K562 (cell line): ENCODE measurements around the gene LRRC3. TPM values are rescaled to one million over a fixed set of nuclear protein-coding genes. Genes with fewer than 3 reads are reported as not detected.

Source experiments
- ATAC-seq: fragments of 200-7000 bp; cut with Tn5 transposase; 3 replicates; pipeline ENCODE4 v1.9.1; 2020; ENCODE audit warnings: moderate library complexity
- BruUV-seq: library from RNA; stranded (reverse); fragments of 400-500 nt; replicated peaks from 2 replicates; lab custom pipeline; 2021; lab: Mats Ljungman, UMichigan
- CTCF ChIA-PET: fragments of 300-600 bp; formaldehyde crosslinking; extraction: SDS; loops from one replicate; lab custom pipeline; 2021; ENCODE audit warnings: low intra/inter-chr PET ratio; lab: Yijun Ruan, JAX
- POLR2A ChIA-PET: fragments of 300-600, 350-650 bp; sonication (Branson Sonifier 250); formaldehyde crosslinking; extraction: SDS; loops from one replicate; lab custom pipeline; 2021; ENCODE audit warnings: antibody characterized with exemption, inconsistent platforms; lab: Yijun Ruan, JAX
- DNase-seq, 4 experiments: peaks; one replicate each; pipeline versions ENCODE4 v3.0.0 to v3.0.0-alpha.2; 2011 to 2018; ENCODE audit warnings: low spot score in 3 of 4, mixed read lengths in 3 of 4; ENCODE audit errors: extremely low read depth in 1 of 4
- FAIRE-seq: peaks from 2 replicates; lab custom pipeline; 2011; peaks lifted over from hg19 to GRCh38; lab: Jason Lieb, UNC
- H2AFZ ChIP-seq: 2 replicates; pipeline ENCODE4 v1.6.0; 2011; ENCODE audit warnings: low read depth, low read length, control low read depth, inconsistent platforms
- H3K27ac ChIP-seq: fragments of 200-600 bp; 3 replicates; pipeline ENCODE4 v1.8.0; 2011; ENCODE audit warnings: low read depth, mild to moderate bottlenecking, control low read depth, inconsistent platforms, low read length, moderate library complexity, mixed read lengths; ENCODE audit errors: extremely low read depth
- H3K27me3 ChIP-seq, 2 experiments: fragments of 300-600 bp in 1 of 2; 2 replicates in 1 of 2; 3 replicates in 1 of 2; pipeline versions ENCODE4 v1.6.0 to v1.8.0; 2011; ENCODE audit warnings: inconsistent platforms in 2 of 2, low read length in 2 of 2, mild to moderate bottlenecking in 1 of 2, mixed read lengths in 1 of 2, moderate library complexity in 1 of 2; ENCODE audit not compliant: control insufficient read depth in 2 of 2, insufficient read depth in 2 of 2
- H3K36me3 ChIP-seq: fragments of 300-600 bp; 3 replicates; pipeline ENCODE4 v1.8.0; 2011; ENCODE audit warnings: mild to moderate bottlenecking, low read length, inconsistent platforms; ENCODE audit not compliant: control insufficient read depth, insufficient read depth
- H3K4me1 ChIP-seq, 2 experiments: fragments of 200-600 bp in 1 of 2; replicated peaks in 1 of 2; 2 replicates in 1 of 2; 3 replicates in 1 of 2; pipeline versions ENCODE4 v1.5.1 to v1.8.0; 2011; ENCODE audit warnings: inconsistent platforms in 2 of 2, low read length in 2 of 2, mild to moderate bottlenecking in 1 of 2, mixed read lengths in 1 of 2, moderate library complexity in 1 of 2; ENCODE audit not compliant: control insufficient read depth in 2 of 2, insufficient read depth in 2 of 2
- H3K4me2 ChIP-seq: 2 replicates; pipeline ENCODE4 v1.6.1; 2011; ENCODE audit warnings: low read length, control low read depth, inconsistent platforms, mixed read lengths; ENCODE audit not compliant: insufficient read depth
- H3K4me3 ChIP-seq: fragments of 200-600 bp; sonication (generic), shearing (Covaris generic); 2 replicates; pipeline ENCODE4 v1.5.1; 2016; ENCODE audit warnings: control low read depth, inconsistent platforms
- H3K79me2 ChIP-seq: fragments of 200-600 bp; 3 replicates; pipeline ENCODE4 v1.8.0; 2011; ENCODE audit warnings: low read length, inconsistent platforms; ENCODE audit not compliant: control insufficient read depth, insufficient read depth
- H3K9ac ChIP-seq, 2 experiments: 2 replicates each; pipeline versions ENCODE4 v1.6.0 to v1.6.1; 2011; ENCODE audit warnings: low read depth in 2 of 2, low read length in 2 of 2, control low read depth in 1 of 2, inconsistent platforms in 1 of 2, mild to moderate bottlenecking in 1 of 2, mixed read lengths in 1 of 2; ENCODE audit not compliant: insufficient read depth in 1 of 2
- H3K9me1 ChIP-seq: one replicate; pipeline ENCODE4 v1.6.0; 2011; ENCODE audit warnings: inconsistent platforms, mild to moderate bottlenecking, low read length, moderate library complexity; ENCODE audit not compliant: control insufficient read depth, insufficient read depth
- H3K9me3 ChIP-seq: replicated peaks from 2 replicates; pipeline ENCODE4 v1.5.1; 2011; ENCODE audit warnings: low read depth, low read length, inconsistent platforms; ENCODE audit not compliant: control insufficient read depth, insufficient read depth
- H4K20me1 ChIP-seq: replicated peaks from 2 replicates; pipeline ENCODE4 v1.6.1; 2011; ENCODE audit warnings: low read length, inconsistent platforms, mixed read lengths; ENCODE audit not compliant: control insufficient read depth, insufficient read depth
- BRCA1 ChIP-seq, 2 experiments: fragments of 450-650 bp in 1 of 2; sonication (generic) in 1 of 2; formaldehyde crosslinking in 1 of 2; IDR thresholded peaks; 2 replicates each; pipeline versions ENCODE4 v1.5.0 to v1.6.1; 2017 to 2020; ENCODE audit warnings: mild to moderate bottlenecking in 1 of 2, missing genetic modification reagents in 1 of 2
- FUS ChIP-seq: fragments of 200-400 bp; formaldehyde crosslinking; optimal IDR thresholded peaks from 2 replicates; pipeline ENCODE3; 2017; ENCODE audit warnings: low read depth, low read length
- MBD2 ChIP-seq: sonication (generic); IDR thresholded peaks from 2 replicates; pipeline ENCODE4 v1.6.1; 2016; ENCODE audit warnings: low read depth, borderline replicate concordance
- NCOA2 ChIP-seq, 2 experiments: fragments of 450-650 bp; IDR thresholded peaks; 2 replicates each; pipeline ENCODE4 v1.6.1; 2018; ENCODE audit warnings: mild to moderate bottlenecking in 2 of 2, moderate library complexity in 1 of 2; ENCODE audit not compliant: partially characterized antibody in 2 of 2
- SMAD3 ChIP-seq: fragments of 450-650 bp; formaldehyde crosslinking; conservative IDR thresholded peaks from 2 replicates; pipeline ENCODE4 v1.4.0; 2020; ENCODE audit warnings: mild to moderate bottlenecking
- ZNF408 ChIP-seq: fragments of 250-450 bp; sonication (Bioruptor Pico); IDR thresholded peaks from 2 replicates; pipeline ENCODE4 v1.4.0; 2020; ENCODE audit warnings: low read depth, mild to moderate bottlenecking, moderate library complexity
- ZNF668 ChIP-seq: fragments of 250-450 bp; sonication (Bioruptor Pico); IDR thresholded peaks from 2 replicates; pipeline ENCODE4 v1.8.0; 2022; ENCODE audit warnings: mild to moderate bottlenecking, inconsistent platforms
- WGBS: fragments of 100-300 bp; shearing (Covaris generic); methylation state at CpG from one replicate; pipeline ENCODE4 v1.1.6; 2016; ENCODE audit warnings: low coverage, mixed read lengths; ENCODE audit not compliant: insufficient coverage; ENCODE audit errors: missing lambda C conversion rate; 5-methylcytosine and 5-hydroxymethylcytosine counted together
- in situ Hi-C: fragments of 300-500 bp; cut with MboI; formaldehyde crosslinking; loops from 4 replicates; pipeline ENCODE4 v1.15.0; 2018; ENCODE audit warnings: inconsistent platforms, mixed read lengths
- intact Hi-C: fragments of 100-400 bp; cut with micrococcal nuclease; formaldehyde crosslinking; loops from 2 replicates; pipeline ENCODE4 v1.14.2; 2022
- polyA plus RNA-seq, 8 experiments: library from polyadenylated mRNA; depleted of rRNA in 4 of 8; stranded (reverse) in 5 of 8; unstranded in 3 of 8; fragments of >200 nt; fragmentation: Nextera tagmentation in 2 of 8; fragmentation: Illumina TruSeq in 1 of 8; extraction: Ambion mirVana in 2 of 8; extraction: Trizol in 1 of 8; gene quantifications; 2 replicates each; pipeline versions ENCODE4 v1.2.1 to v1.2.3, GENCODE V29; 2011 to 2014; ENCODE audit warnings: inconsistent platforms in 1 of 8, missing spikeins in 1 of 8
- total RNA-seq, 7 experiments: library from RNA; depleted of rRNA in 6 of 7; stranded (reverse); fragments of >200 nt in 6 of 7; fragmentation: Illumina TruSeq in 2 of 7; extraction: Trizol in 2 of 7; gene quantifications; 2 replicates each; pipeline versions ENCODE4 v1.2.1 to v1.2.3, GENCODE V29; 2011 to 2021; ENCODE audit warnings: low replicate concordance in 1 of 7
- TF ChIP-seq, protein P1 (sequence below): fragments of 450-650 bp; formaldehyde crosslinking; IDR thresholded peaks from 2 replicates; pipeline ENCODE4 v1.4.0; 2020; ENCODE audit warnings: mild to moderate bottlenecking
- TF ChIP-seq, protein P2 (sequence below): sonication (generic); formaldehyde crosslinking; IDR thresholded peaks from 2 replicates; pipeline ENCODE4 v1.8.0; 2022; ENCODE audit warnings: missing genetic modification reagents, mild to moderate bottlenecking, borderline replicate concordance

LRRC3 gene
- total and polyA plus RNA-seq, 9 of the 15 experiments (the other 6 are each of a cell fraction or from before 2014, with no cell fraction given), result 0.04 TPM; not detected in 7

DNA sequence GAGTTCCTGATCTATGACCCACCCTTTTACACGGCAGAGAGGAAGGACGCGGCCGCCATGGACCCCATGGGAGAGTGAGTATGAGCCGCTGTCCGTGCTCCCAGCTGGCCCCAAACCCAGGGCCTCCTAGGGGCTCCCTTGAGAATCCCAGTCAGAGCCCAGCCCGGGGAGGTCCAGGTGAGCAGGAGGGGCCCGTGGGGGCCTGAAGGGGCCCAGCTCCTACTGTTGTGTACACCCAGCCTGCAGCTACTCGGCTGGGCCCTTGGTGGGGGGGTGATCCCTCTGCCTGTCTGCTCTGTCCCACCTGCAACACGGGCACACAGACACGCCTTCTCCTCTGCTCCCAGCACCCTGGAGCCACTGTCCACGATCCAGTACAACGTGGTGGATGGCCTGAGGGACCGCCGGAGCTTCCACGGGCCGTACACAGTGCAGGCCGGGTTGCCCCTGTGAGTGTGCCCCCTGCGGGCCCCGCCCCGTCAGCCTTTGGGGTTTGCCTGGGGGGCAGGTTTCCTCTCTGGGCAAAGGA is 28.6 kb upstream of the LRRC3 start:
- no peak overlapping the region for H3K27ac ChIP-seq
- FAIRE-seq, result no peak
- H4K20me1 ChIP-seq, result no peaks in the 10 kb centered on the region
- CTCF ChIA-PET, result no interaction called here
- POLR2A ChIA-PET, result no interaction called here
- DNase-seq, result no peak
- in situ Hi-C loops (no loop called here), intact Hi-C loops (no loop called here)
- TF ChIP-seq SMAD3 (no peak), FUS (no peak)
- H3K4me2 ChIP-seq, result no peak overlapping the region
- H3K27me3 ChIP-seq, result peaks cover 9 to 33% of the 10 kb centered on the region in 2 experiments; a peak in 3 of 5 replicates
- no peak for ATAC-seq
- no peak overlapping the region for H3K4me3 ChIP-seq
- WGBS, result 13% methylated on average over 21 of the region's 21 CpGs
- H3K9me1 ChIP-seq, result no peaks in the 10 kb centered on the region
- no peak overlapping the region for H3K9ac ChIP-seq
- no peaks in the 10 kb centered on the region; the same call in 1 of the 2 replicates for H3K9me3 ChIP-seq
- no peak overlapping the region for H2AFZ ChIP-seq
- H3K79me2 ChIP-seq, result no peaks in the 10 kb centered on the region
- peaks cover 0 to 43% of the 10 kb centered on the region in 2 experiments; a peak in 2 of 5 replicates for H3K4me1 ChIP-seq
- H3K36me3 ChIP-seq, result no peaks in the 10 kb centered on the region
- BruUV-seq, result no TSS peak

DNA sequence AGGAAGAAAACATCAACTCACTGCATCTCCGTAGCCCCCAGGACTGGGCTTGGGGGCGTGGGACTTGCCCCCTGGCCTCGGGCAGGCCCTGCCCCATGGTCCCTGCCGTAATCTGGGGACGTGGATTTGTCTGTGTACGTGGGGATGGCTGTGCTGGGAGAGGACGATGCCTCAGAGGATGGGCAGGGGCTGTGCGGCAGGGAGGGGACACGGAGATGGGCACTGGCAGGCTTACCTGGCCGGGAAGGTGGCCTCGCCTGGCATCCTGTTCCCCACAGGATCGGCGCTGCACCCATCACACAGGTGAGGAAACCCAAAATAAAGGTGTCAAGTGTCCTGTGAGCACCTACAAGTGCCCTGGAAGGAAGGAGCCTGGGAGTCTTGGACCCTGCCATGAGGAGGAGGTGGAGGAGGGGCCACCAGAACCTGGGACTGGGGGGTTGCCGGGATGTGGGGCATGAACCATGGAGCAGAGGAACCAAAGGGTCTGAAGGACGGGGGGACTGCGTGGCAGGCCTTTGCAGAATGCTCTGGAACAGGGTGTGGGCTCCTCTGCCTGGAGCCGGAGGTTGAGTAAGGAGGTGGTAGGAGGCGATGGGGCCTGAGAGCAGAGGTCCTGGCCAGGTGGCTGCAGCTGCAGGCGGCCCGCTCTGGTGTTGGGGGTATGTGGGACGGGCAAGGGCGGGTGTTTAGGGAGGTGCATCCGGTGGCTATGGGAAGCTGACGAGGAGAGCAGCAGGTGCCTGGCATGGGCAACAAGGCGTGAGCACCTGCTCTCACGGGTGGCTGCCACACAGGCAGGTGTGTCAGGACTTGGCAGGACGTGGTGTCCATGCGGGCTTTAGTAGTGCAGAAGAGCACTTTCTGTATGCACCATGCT is 27.8 kb upstream of the LRRC3 start:
- DNase-seq, result no peak
- intact Hi-C loops, result no loop called here
- POLR2A ChIA-PET, result interaction anchor here (1.6 kb wide), 1 partner anchor 10 kb away, joined by 9 read pairs; no protein-coding TSS in a partner anchor

More for the DNA sequence above, 27.8 kb upstream of the LRRC3 start:
- in situ Hi-C loops, result no loop called here
- Histone ChIP-seq H3K27me3 (peaks cover 5 to 32% of the 10 kb centered on the region in 2 experiments; a peak in 3 of 5 replicates), H4K20me1 (no peaks in the 10 kb centered on the region), H2AFZ (no peak overlapping the region), H3K4me3 (no peak overlapping the region), H3K9ac (no peak overlapping the region), H3K36me3 (no peaks in the 10 kb centered on the region), H3K27ac (no peak overlapping the region), H3K4me2 (no peak overlapping the region), H3K4me1 (peaks cover 0 to 43% of the 10 kb centered on the region in 2 experiments; a peak in 2 of 5 replicates), H3K9me3 (no peaks in the 10 kb centered on the region; the same call in 1 of the 2 replicates), H3K79me2 (no peaks in the 10 kb centered on the region), H3K9me1 (no peaks in the 10 kb centered on the region)
- WGBS, result 34% methylated on average over 26 of the region's 28 CpGs
- ATAC-seq, result no peak
- BruUV-seq, result no TSS peak
- TF ChIP-seq BRCA1 (IDR thresholded peaks at IDR 0.05) (no peak), BRCA1 (CRISPR knock-in tag; IDR thresholded peaks at IDR 0.05) (no peak), ZNF408 (CRISPR knock-in tag) (no peak), ZNF668 (CRISPR knock-in tag) (no peak), NCOA2 (IDR thresholded peaks at IDR 0.05; ENCODE audit: partially characterized antibody in 2 of 2) (no peak), MBD2 (no peak)
- TF ChIP-seq, protein P1, sequence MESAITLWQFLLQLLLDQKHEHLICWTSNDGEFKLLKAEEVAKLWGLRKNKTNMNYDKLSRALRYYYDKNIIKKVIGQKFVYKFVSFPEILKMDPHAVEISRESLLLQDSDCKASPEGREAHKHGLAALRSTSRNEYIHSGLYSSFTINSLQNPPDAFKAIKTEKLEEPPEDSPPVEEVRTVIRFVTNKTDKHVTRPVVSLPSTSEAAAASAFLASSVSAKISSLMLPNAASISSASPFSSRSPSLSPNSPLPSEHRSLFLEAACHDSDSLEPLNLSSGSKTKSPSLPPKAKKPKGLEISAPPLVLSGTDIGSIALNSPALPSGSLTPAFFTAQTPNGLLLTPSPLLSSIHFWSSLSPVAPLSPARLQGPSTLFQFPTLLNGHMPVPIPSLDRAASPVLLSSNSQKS (CRISPR knock-in tag), result no peak
- TF ChIP-seq, protein P2, sequence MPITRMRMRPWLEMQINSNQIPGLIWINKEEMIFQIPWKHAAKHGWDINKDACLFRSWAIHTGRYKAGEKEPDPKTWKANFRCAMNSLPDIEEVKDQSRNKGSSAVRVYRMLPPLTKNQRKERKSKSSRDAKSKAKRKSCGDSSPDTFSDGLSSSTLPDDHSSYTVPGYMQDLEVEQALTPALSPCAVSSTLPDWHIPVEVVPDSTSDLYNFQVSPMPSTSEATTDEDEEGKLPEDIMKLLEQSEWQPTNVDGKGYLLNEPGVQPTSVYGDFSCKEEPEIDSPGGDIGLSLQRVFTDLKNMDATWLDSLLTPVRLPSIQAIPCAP, result no peak
- no peak for FAIRE-seq
- CTCF ChIA-PET, result no interaction called here
